ENCODE results near the gene GJC1. TPM values are rescaled to one million over a fixed set of nuclear protein-coding genes. Genes with fewer than 3 reads are reported as not detected.

Gene GJC1
- total and polyA plus RNA-seq, 9 of the 15 experiments (the other 6 are each of a cell fraction or from before 2014, with no cell fraction given) = 0.04 to 1.4 (median 0.18) TPM; not detected in 1

DNA sequence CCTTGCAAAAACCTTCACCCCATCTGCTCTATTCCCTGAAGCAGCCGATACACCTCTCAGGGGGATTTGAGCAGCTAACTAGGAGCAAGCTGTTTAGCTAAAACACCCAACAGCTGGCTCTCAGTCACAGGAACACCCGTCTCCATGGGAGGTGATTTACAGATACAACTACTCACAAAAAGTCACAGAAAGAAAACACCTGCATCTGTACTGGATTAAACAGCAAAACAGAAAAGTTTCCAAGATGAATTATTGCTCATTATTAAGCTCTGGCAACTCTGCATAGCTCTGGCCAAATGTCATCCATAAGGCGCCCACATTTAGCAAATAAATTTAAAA is 22.3 kb downstream of the GJC1 start:
- Histone ChIP-seq H3K4me3 (no peak overlapping the region), H3K79me2 (ENCODE audit: control insufficient read depth, insufficient read depth, low read length) (no peaks in the 10 kb centered on the region), H3K27ac (ENCODE audit: extremely low read depth, low read depth, low read length) (no peak overlapping the region), H3K9me1 (ENCODE audit: control insufficient read depth, insufficient read depth, low read length) (no peaks in the 10 kb centered on the region), H3K9me3 (replicated peaks; ENCODE audit: control insufficient read depth, insufficient read depth, low read depth, low read length) (no peaks in the 10 kb centered on the region), H4K20me1 (replicated peaks; ENCODE audit: control insufficient read depth, insufficient read depth, low read length) (no peaks in the 10 kb centered on the region), H3K4me1 (replicated peaks in 1 of 2; ENCODE audit: control insufficient read depth in 2 of 2, insufficient read depth in 2 of 2, low read length in 2 of 2) (no peaks in the 10 kb centered on the region; a peak in 1 of 5 replicates), H3K36me3 (ENCODE audit: control insufficient read depth, insufficient read depth, low read length) (no peaks in the 10 kb centered on the region), H2AFZ (ENCODE audit: low read depth, low read length) (no peak overlapping the region), H3K4me2 (ENCODE audit: insufficient read depth, low read length) (no peak overlapping the region), H3K9ac (ENCODE audit: insufficient read depth in 1 of 2, low read depth in 2 of 2, low read length in 2 of 2) (no peak overlapping the region), H3K27me3 (ENCODE audit: control insufficient read depth in 2 of 2, insufficient read depth in 2 of 2, low read length in 2 of 2) (peaks cover 45 to 65% of the 10 kb centered on the region in 2 experiments)
- 0% methylated on average over 3 of the region's 3 CpGs for WGBS (ENCODE audit: insufficient coverage, low coverage, missing lambda C conversion rate)
- TF ChIP-seq NR4A1 (CRISPR knock-in tag; IDR thresholded peaks at IDR 0.05) (no peak), NR4A1 (tag; IDR thresholded peaks at IDR 0.05) (no peak), ARNT (IDR thresholded peaks at IDR 0.05) (no peak), RHOXF2B (CRISPR knock-in tag; conservative IDR thresholded peaks at IDR 0.05) (no peak), ZNF717 (CRISPR knock-in tag; IDR thresholded peaks at IDR 0.05) (no peak)
- in situ Hi-C loops (cut with MboI) = no loop called here
- ChIA-PET POLR2A (interaction anchor here (1.2 kb wide), 1 partner anchor 13 kb away, joined by 3 read pairs; no protein-coding TSS in a partner anchor), CTCF (ENCODE audit: low intra/inter-chr PET ratio) (no interaction called here)
- DNase-seq (ENCODE audit: extremely low read depth in 1 of 4, low spot score in 3 of 4) (no peak), ATAC-seq (no peak), FAIRE-seq (no peak)
- intact Hi-C loops (cut with micrococcal nuclease) = no loop called here
- no TSS peak for BruUV-seq (replicated peaks)

GRCh38 chr17:44807093-44807816 is 22.8 kb downstream of the GJC1 start:
- BruUV-seq (replicated peaks) = no TSS peak
- in situ Hi-C loops (cut with MboI) = no loop called here

More at GRCh38 chr17:44807093-44807816, 22.8 kb downstream of the GJC1 start:
- ChIA-PET POLR2A (interaction anchor here (1.2 kb wide), 1 partner anchor 13 kb away, joined by 3 read pairs; no protein-coding TSS in a partner anchor), CTCF (ENCODE audit: low intra/inter-chr PET ratio) (no interaction called here)
- no peak for ATAC-seq
- no peak overlapping the region for H3K4me3 ChIP-seq
- no peaks in the 10 kb centered on the region for H3K9me1 ChIP-seq (ENCODE audit: control insufficient read depth, insufficient read depth, low read length)
- intact Hi-C loops (cut with micrococcal nuclease) = no loop called here
- H3K4me1 ChIP-seq (replicated peaks in 1 of 2; ENCODE audit: control insufficient read depth in 2 of 2, insufficient read depth in 2 of 2, low read length in 2 of 2) = no peaks in the 10 kb centered on the region; a peak in 1 of 5 replicates
- WGBS (ENCODE audit: insufficient coverage, low coverage, missing lambda C conversion rate) = 0% methylated on average over 4 of the region's 4 CpGs
- no peak overlapping the region for H3K27ac ChIP-seq (ENCODE audit: extremely low read depth, low read depth, low read length)
- H3K9me3 ChIP-seq (replicated peaks; ENCODE audit: control insufficient read depth, insufficient read depth, low read depth, low read length) = no peaks in the 10 kb centered on the region
- H3K9ac ChIP-seq (ENCODE audit: insufficient read depth in 1 of 2, low read depth in 2 of 2, low read length in 2 of 2) = no peak overlapping the region
- H2AFZ ChIP-seq (ENCODE audit: low read depth, low read length) = no peak overlapping the region
- DNase-seq (ENCODE audit: extremely low read depth in 1 of 4, low spot score in 3 of 4) = no peak
- H3K36me3 ChIP-seq (ENCODE audit: control insufficient read depth, insufficient read depth, low read length) = no peaks in the 10 kb centered on the region
- no peaks in the 10 kb centered on the region for H3K79me2 ChIP-seq (ENCODE audit: control insufficient read depth, insufficient read depth, low read length)
- H3K27me3 ChIP-seq (ENCODE audit: control insufficient read depth in 2 of 2, insufficient read depth in 2 of 2, low read length in 2 of 2) = peaks cover 44 to 61% of the 10 kb centered on the region in 2 experiments
- TF ChIP-seq SMC3 (conservative IDR thresholded peaks at IDR 0.05; ENCODE audit: insufficient read depth, low read depth, low read length) (no peak), ZNF324 (CRISPR knock-in tag; IDR thresholded peaks at IDR 0.05) (no peak), GTF2E2 (tag; IDR thresholded peaks at IDR 0.05) (no peak), GATAD2B (IDR thresholded peaks at IDR 0.05; ENCODE audit: borderline replicate concordance) (no peak), CCAR2 (IDR thresholded peaks at IDR 0.05; ENCODE audit: low read depth, low read length) (no peak), HNRNPLL (IDR thresholded peaks at IDR 0.05; ENCODE audit: low read depth, low read length, poor library complexity, severe bottlenecking) (no peak), CHD4 (IDR thresholded peaks at IDR 0.05; ENCODE audit: insufficient read depth, insufficient replicate concordance, low read depth, low read length, poor library complexity, severe bottlenecking) (no peak)
- TF ChIP-seq, protein P1, sequence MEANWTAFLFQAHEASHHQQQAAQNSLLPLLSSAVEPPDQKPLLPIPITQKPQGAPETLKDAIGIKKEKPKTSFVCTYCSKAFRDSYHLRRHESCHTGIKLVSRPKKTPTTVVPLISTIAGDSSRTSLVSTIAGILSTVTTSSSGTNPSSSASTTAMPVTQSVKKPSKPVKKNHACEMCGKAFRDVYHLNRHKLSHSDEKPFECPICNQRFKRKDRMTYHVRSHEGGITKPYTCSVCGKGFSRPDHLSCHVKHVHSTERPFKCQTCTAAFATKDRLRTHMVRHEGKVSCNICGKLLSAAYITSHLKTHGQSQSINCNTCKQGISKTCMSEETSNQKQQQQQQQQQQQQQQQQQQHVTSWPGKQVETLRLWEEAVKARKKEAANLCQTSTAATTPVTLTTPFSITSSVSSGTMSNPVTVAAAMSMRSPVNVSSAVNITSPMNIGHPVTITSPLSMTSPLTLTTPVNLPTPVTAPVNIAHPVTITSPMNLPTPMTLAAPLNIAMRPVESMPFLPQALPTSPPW (CRISPR knock-in tag; IDR thresholded peaks at IDR 0.05) = no peak
- no peaks in the 10 kb centered on the region for H4K20me1 ChIP-seq (replicated peaks; ENCODE audit: control insufficient read depth, insufficient read depth, low read length)
- no peak overlapping the region for H3K4me2 ChIP-seq (ENCODE audit: insufficient read depth, low read length)
- no peak for FAIRE-seq
